Right cardiac atrium (tissue), 5 donors: ENCODE measurements around the gene SPATA13. TPM values are rescaled to one million over a fixed set of nuclear protein-coding genes. Genes with fewer than 3 reads are reported as not detected.
"Not testable (repeated sequence)": the region's sequence is repeated elsewhere in the genome, so short reads cannot be mapped to it uniquely, and the experiment has no call there.

Source experiments
- ATAC-seq, 2 donors: fragments of 200-7000 bp; cut with Tn5 transposase; one replicate each; pipeline versions ENCODE4 v1.8.0 to v1.9.1; 2020; ENCODE audit warnings: moderate library complexity in 2 of 2, mild to moderate bottlenecking in 1 of 2
- DNase-seq, 3 donors: peaks; one replicate each; pipeline ENCODE4 v3.0.0-alpha.2; 2020
- H3K27ac ChIP-seq: one replicate; pipeline ENCODE4 v1.5.1; 2013; ENCODE audit warnings: mild to moderate bottlenecking, low read length, control low read depth, moderate library complexity
- H3K27me3 ChIP-seq: one replicate; pipeline ENCODE4 v1.6.1; 2013; ENCODE audit not compliant: control insufficient read depth, insufficient read depth
- H3K4me1 ChIP-seq: one replicate; pipeline ENCODE4 v1.6.1; 2013; ENCODE audit warnings: low read length; ENCODE audit not compliant: control insufficient read depth, insufficient read depth
- H3K4me3 ChIP-seq: one replicate; pipeline ENCODE4 v1.5.1; 2013; ENCODE audit warnings: low read length, control low read depth
- H3K9me3 ChIP-seq: one replicate; pipeline ENCODE4 v1.6.1; 2013; ENCODE audit warnings: low read length; ENCODE audit not compliant: control insufficient read depth
- WGBS: extraction: QIAGEN DNeasy Blood & Tissue Kit; methylation state at CpG from one replicate; pipeline ENCODE4 v1.1.7; 2013; 5-methylcytosine and 5-hydroxymethylcytosine counted together
- intact Hi-C, 4 donors: fragments of 100-400 bp; cut with DNase I; formaldehyde crosslinking; loops; one replicate each; pipeline versions ENCODE4 v1.11.0 to v1.14.0; 2022 to 2023
- polyA plus RNA-seq: library from polyadenylated mRNA; stranded (reverse); fragments of 200-250 nt; gene quantifications from one replicate; pipeline ENCODE4 v1.2.3, GENCODE V29; 2013
- total RNA-seq, 4 donors: library from RNA; stranded (reverse); fragmentation: NEBNext Ultra II Directional; extraction: Animal tissue kit (Norgen Biotek cat#: 25700); gene quantifications; one replicate each; pipeline ENCODE4 v1.2.1, GENCODE V29; 2021
- donor health status: healthy with polysubstance abuse.
- donor health status: DM: no; HTN: yes; CAD: no.
- donor health status: DM: no; HTN: no; CAD: no.
- donor health status: DM: no; HTN: yes; CAD: no; lungs with severe emphysema.
- donor health status: DM: yes; HTN: yes; CAD: no.

Gene SPATA13
- total and polyA plus RNA-seq, 5 donors: 8.7 to 10.6 (median 9.1) TPM

- Histone ChIP-seq H3K27me3 (no peaks in the 10 kb centered on the region), H3K9me3 (no peaks in the 10 kb centered on the region), H3K27ac (peak overlapping the region; percentile 51), H3K4me1 (peaks cover 15% of the 10 kb centered on the region), H3K4me3 (no peak overlapping the region)
- intact Hi-C loops: loop anchor here in 3 of 4 donors (5.0 to 10.0 kb wide), 2 partner anchors 161 to 293 kb away; no protein-coding TSS in a partner anchor
- DNase-seq: peak in 2 of 3 donors; percentile 45 to 63
- WGBS: 27% methylated on average over 2 of the region's 2 CpGs
- peak; percentile 60 to 86 for ATAC-seq
These were observed 55.2 kb downstream of the SPATA13 start for GRCh38 chr13:24215732-24216131.

GRCh38 chr13:24216176-24216575 lies 55.7 kb downstream of the SPATA13 start:
- 86% methylated on average over 4 of the region's 4 CpGs for WGBS
- DNase-seq: no peak
- intact Hi-C loops: loop anchor here in 3 of 4 donors (5.0 to 10.0 kb wide), 2 partner anchors 161 to 294 kb away; no protein-coding TSS in a partner anchor
- H3K27me3 ChIP-seq: no peaks in the 10 kb centered on the region
- ATAC-seq: no peak
- H3K27ac ChIP-seq: peak overlapping the region; percentile 28
- H3K9me3 ChIP-seq: no peaks in the 10 kb centered on the region
- H3K4me1 ChIP-seq: peaks cover 15% of the 10 kb centered on the region
- no peak overlapping the region for H3K4me3 ChIP-seq

- not testable (repeated sequence) for H3K27ac ChIP-seq, ATAC-seq, H3K4me3 ChIP-seq, DNase-seq, H3K9me3 ChIP-seq, H3K27me3 ChIP-seq
- WGBS: 97% methylated on average over 2 of the region's 2 CpGs
- intact Hi-C loops: loop anchor here in 3 of 4 donors (5.0 to 10.0 kb wide), 2 partner anchors 162 to 294 kb away; no protein-coding TSS in a partner anchor
- peaks cover 15% of the 10 kb centered on the region for H3K4me1 ChIP-seq
These were observed 56.3 kb downstream of the SPATA13 start for GRCh38 chr13:24216779-24217178.

- peaks cover 15% of the 10 kb centered on the region for H3K4me1 ChIP-seq
- peak in 1 of 2 donors; percentile 41 for ATAC-seq
These were observed 57.2 kb downstream of the SPATA13 start for GRCh38 chr13:24217601-24218281.

GRCh38 chr13:24218338-24218737 lies 57.8 kb downstream of the SPATA13 start:
- no peaks in the 10 kb centered on the region for H3K9me3 ChIP-seq
- no peak overlapping the region for H3K4me3 ChIP-seq
- WGBS: 60% methylated on average over 3 of the region's 3 CpGs
- no peak for DNase-seq
- intact Hi-C loops: loop anchor here in 3 of 4 donors (2.0 to 10.0 kb wide), 3 partner anchors 164 to 296 kb away; no protein-coding TSS in a partner anchor
- H3K4me1 ChIP-seq: peaks cover 15% of the 10 kb centered on the region
- no peak for ATAC-seq
- no peaks in the 10 kb centered on the region for H3K27me3 ChIP-seq
- H3K27ac ChIP-seq: no peak overlapping the region

More at GRCh38 chr13:24217601-24218281, 57.2 kb downstream of the SPATA13 start:
- Histone ChIP-seq H3K4me3 (no peak overlapping the region), H3K27ac (no peak overlapping the region), H3K27me3 (no peaks in the 10 kb centered on the region), H3K9me3 (no peaks in the 10 kb centered on the region)
- WGBS: 57% methylated on average over 6 of the region's 6 CpGs
- intact Hi-C loops: loop anchor here in 3 of 4 donors (2.0 to 10.0 kb wide), 3 partner anchors 163 to 295 kb away; no protein-coding TSS in a partner anchor
- peak in 1 of 3 donors; percentile 62 for DNase-seq

- Histone ChIP-seq H3K9me3 (no peaks in the 10 kb centered on the region), H3K27ac (no peak overlapping the region), H3K4me3 (no peak overlapping the region), H3K4me1 (peaks cover 15% of the 10 kb centered on the region), H3K27me3 (no peaks in the 10 kb centered on the region)
- 38% methylated on average over 2 of the region's 2 CpGs for WGBS
- no peak for ATAC-seq
- intact Hi-C loops: loop anchor here in 3 of 4 donors (2.0 to 10.0 kb wide), 3 partner anchors 164 to 297 kb away; no protein-coding TSS in a partner anchor
- no peak for DNase-seq
These were observed 58.5 kb downstream of the SPATA13 start for GRCh38 chr13:24218977-24219376.

- no peak overlapping the region for H3K4me3 ChIP-seq
- DNase-seq (no peak), ATAC-seq (peak; percentile 80)
- H3K4me1 ChIP-seq: peaks cover 13% of the 10 kb centered on the region
- 50% methylated on average over 6 of the region's 6 CpGs for WGBS
- H3K27ac ChIP-seq: no peak overlapping the region
- no peaks in the 10 kb centered on the region for H3K9me3 ChIP-seq
- H3K27me3 ChIP-seq: no peaks in the 10 kb centered on the region
- intact Hi-C loops: loop anchor here (2.0 to 5.0 kb wide), 5 partner anchors 198 to 299 kb away; no protein-coding TSS in a partner anchor
These were observed 59.7 kb downstream of the SPATA13 start for GRCh38 chr13:24220086-24220703.

- Histone ChIP-seq H3K9me3 (no peaks in the 10 kb centered on the region), H3K4me3 (no peak overlapping the region), H3K27me3 (no peaks in the 10 kb centered on the region), H3K27ac (no peak overlapping the region), H3K4me1 (peaks cover 11% of the 10 kb centered on the region)
- WGBS: 64% methylated on average over 2 of the region's 2 CpGs
- intact Hi-C loops: loop anchor here (2.0 to 5.0 kb wide), 5 partner anchors 199 to 300 kb away; no protein-coding TSS in a partner anchor
- ATAC-seq (no peak), DNase-seq (no peak)
These were observed 60.5 kb downstream of the SPATA13 start for GRCh38 chr13:24221007-24221406.

GRCh38 chr13:24222756-24223155 lies 62.2 kb downstream of the SPATA13 start:
- Histone ChIP-seq H3K9me3 (no peaks in the 10 kb centered on the region), H3K4me3 (no peak overlapping the region), H3K27me3 (no peaks in the 10 kb centered on the region), H3K4me1 (peaks cover 9% of the 10 kb centered on the region), H3K27ac (no peak overlapping the region)
- no peak for ATAC-seq
- intact Hi-C loops: loop anchor here in 3 of 4 donors (5.0 kb wide), 3 partner anchors 200 to 300 kb away; no protein-coding TSS in a partner anchor
- DNase-seq: no peak
- WGBS: 92% methylated on average over 20 of the region's 20 CpGs

GRCh38 chr13:24223341-24224231 lies 63.1 kb downstream of the SPATA13 start:
- H3K27me3 ChIP-seq: no peaks in the 10 kb centered on the region
- DNase-seq (no peak), ATAC-seq (peak in 1 of 2 donors; percentile 5)
- H3K9me3 ChIP-seq: no peaks in the 10 kb centered on the region
- no peak overlapping the region for H3K27ac ChIP-seq
- no peak overlapping the region for H3K4me3 ChIP-seq
- WGBS: 83% methylated on average over 42 of the region's 42 CpGs
- intact Hi-C loops: loop anchor here in 3 of 4 donors (5.0 kb wide), 3 partner anchors 201 to 301 kb away; no protein-coding TSS in a partner anchor
- H3K4me1 ChIP-seq: peaks cover 4% of the 10 kb centered on the region
